SK-N-SH (cell line): ENCODE measurements around the gene TMEM138.

Experiments
- NFIC ChIP-seq: IDR thresholded peaks from 2 replicates; pipeline ENCODE4 v1.4.0; 2012; ENCODE audit warnings: borderline replicate concordance
- POLR2AphosphoS5 ChIP-seq: IDR thresholded peaks from 2 replicates; pipeline ENCODE4 v1.6.1; 2012; ENCODE audit warnings: low read depth, low read length
- TF ChIP-seq, protein P1 (sequence below): fragments of 200-600 bp; sonication (generic); IDR thresholded peaks from 2 replicates; pipeline ENCODE4 v1.6.1; 2017; ENCODE audit warnings: antibody characterized with exemption, mild to moderate bottlenecking, moderate library complexity

DNA sequence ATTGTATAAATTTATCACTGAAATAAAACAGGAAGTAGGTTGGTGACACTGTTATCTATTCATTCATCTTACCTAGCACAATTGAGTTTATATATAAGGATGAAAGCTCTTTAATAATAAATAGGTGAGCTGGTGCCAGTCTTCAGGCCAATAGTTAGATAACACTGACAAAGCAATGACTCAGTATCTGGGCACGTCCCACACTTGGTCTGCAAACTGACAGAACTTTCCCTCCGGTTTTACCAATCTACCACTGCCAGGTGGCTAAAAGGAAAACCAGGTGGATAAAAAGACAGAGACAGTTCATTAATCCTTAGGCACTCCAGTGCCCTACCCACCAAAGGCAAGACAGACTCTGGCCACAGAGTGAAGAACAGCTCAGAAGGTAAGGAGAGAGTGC, 46.9 kb upstream of the TMEM138 start:
- TF ChIP-seq POLR2AphosphoS5 = no peak
- TF ChIP-seq NFIC = no peak
- TF ChIP-seq, protein P1, sequence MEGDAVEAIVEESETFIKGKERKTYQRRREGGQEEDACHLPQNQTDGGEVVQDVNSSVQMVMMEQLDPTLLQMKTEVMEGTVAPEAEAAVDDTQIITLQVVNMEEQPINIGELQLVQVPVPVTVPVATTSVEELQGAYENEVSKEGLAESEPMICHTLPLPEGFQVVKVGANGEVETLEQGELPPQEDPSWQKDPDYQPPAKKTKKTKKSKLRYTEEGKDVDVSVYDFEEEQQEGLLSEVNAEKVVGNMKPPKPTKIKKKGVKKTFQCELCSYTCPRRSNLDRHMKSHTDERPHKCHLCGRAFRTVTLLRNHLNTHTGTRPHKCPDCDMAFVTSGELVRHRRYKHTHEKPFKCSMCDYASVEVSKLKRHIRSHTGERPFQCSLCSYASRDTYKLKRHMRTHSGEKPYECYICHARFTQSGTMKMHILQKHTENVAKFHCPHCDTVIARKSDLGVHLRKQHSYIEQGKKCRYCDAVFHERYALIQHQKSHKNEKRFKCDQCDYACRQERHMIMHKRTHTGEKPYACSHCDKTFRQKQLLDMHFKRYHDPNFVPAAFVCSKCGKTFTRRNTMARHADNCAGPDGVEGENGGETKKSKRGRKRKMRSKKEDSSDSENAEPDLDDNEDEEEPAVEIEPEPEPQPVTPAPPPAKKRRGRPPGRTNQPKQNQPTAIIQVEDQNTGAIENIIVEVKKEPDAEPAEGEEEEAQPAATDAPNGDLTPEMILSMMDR = no peak
